K562 (cell line): ENCODE measurements around the gene ADGRG4. TPM values are rescaled to one million over a fixed set of nuclear protein-coding genes. Genes with fewer than 3 reads are reported as not detected.

Experiments
- HBP1 ChIP-seq: fragments of 450-650 bp; formaldehyde crosslinking; IDR thresholded peaks from 2 replicates; pipeline ENCODE4 v1.4.0; 2022; ENCODE audit warnings: missing genetic modification characterization
- MBD1 ChIP-seq: fragments of 250-450 bp; sonication (Bioruptor Pico); IDR thresholded peaks from 2 replicates; pipeline ENCODE4 v1.8.0; 2022; ENCODE audit warnings: inconsistent platforms
- PBX2 ChIP-seq, 2 experiments: IDR thresholded peaks in 1 of 2; conservative IDR thresholded peaks in 1 of 2; 2 replicates each; pipeline ENCODE4 v1.6.1; 2016; ENCODE audit warnings: low read depth in 2 of 2, mild to moderate bottlenecking in 1 of 2, missing compliant biosample characterization in 1 of 2, missing genetic modification characterization in 1 of 2, moderate library complexity in 1 of 2
- PHF8 ChIP-seq: fragments of 200-600 bp; sonication (generic); IDR thresholded peaks from 2 replicates; pipeline ENCODE4 v1.6.1; 2012; ENCODE audit warnings: mixed run types, mild to moderate bottlenecking, inconsistent platforms, low read length, moderate library complexity, borderline replicate concordance
- REST ChIP-seq, 2 experiments: fragments of 450-650 bp; formaldehyde crosslinking in 1 of 2; IDR thresholded peaks; 2 replicates each; pipeline versions ENCODE4 v1.4.0 to v1.6.1; 2014 to 2020; ENCODE audit warnings: mild to moderate bottlenecking in 2 of 2, borderline replicate concordance in 1 of 2, low read depth in 1 of 2
- TAF1 ChIP-seq: IDR thresholded peaks from 2 replicates; pipeline ENCODE4 v1.6.1; 2011; ENCODE audit warnings: mild to moderate bottlenecking, low read length, moderate library complexity; ENCODE audit not compliant: insufficient read depth, control insufficient read depth, severe bottlenecking; ENCODE audit errors: extremely low read depth
- ZNF253 ChIP-seq: fragments of 250-450 bp; sonication (Bioruptor Pico); conservative IDR thresholded peaks from 2 replicates; pipeline ENCODE4 v1.6.1; 2021; ENCODE audit warnings: mild to moderate bottlenecking
- polyA plus RNA-seq, 8 experiments: library from polyadenylated mRNA; depleted of rRNA in 4 of 8; stranded (reverse) in 5 of 8; unstranded in 3 of 8; fragments of >200 nt; fragmentation: Nextera tagmentation in 2 of 8; fragmentation: Illumina TruSeq in 1 of 8; extraction: Ambion mirVana in 2 of 8; extraction: Trizol in 1 of 8; gene quantifications; 2 replicates each; pipeline versions ENCODE4 v1.2.1 to v1.2.3, GENCODE V29; 2011 to 2014; ENCODE audit warnings: inconsistent platforms in 1 of 8, missing spikeins in 1 of 8
- total RNA-seq, 7 experiments: library from RNA; depleted of rRNA in 6 of 7; stranded (reverse); fragments of >200 nt in 6 of 7; fragmentation: Illumina TruSeq in 2 of 7; extraction: Trizol in 2 of 7; gene quantifications; 2 replicates each; pipeline versions ENCODE4 v1.2.1 to v1.2.3, GENCODE V29; 2011 to 2021; ENCODE audit warnings: low replicate concordance in 1 of 7

ADGRG4 gene
- total and polyA plus RNA-seq, 9 of the 15 experiments (the other 6 are each of a cell fraction or from before 2014, with no cell fraction given): not detected

GRCh38 chrX:136251041-136251991 is 49.4 kb upstream of the ADGRG4 start, which contains the start of gene MAP7D3 (continued):
- TF ChIP-seq REST (IDR thresholded peaks at IDR 0.05; ENCODE audit: borderline replicate concordance) (no peak), REST (CRISPR knock-in tag; IDR thresholded peaks at IDR 0.05; ENCODE audit: low read depth) (no peak), PHF8 (peak; percentile 64; the same call in 1 of the 2 replicates), TAF1 (peak; percentile 53), HBP1 (CRISPR knock-in tag) (no peak), PBX2 (CRISPR knock-in tag; IDR thresholded peaks at IDR 0.05; ENCODE audit: low read depth) (no peak), PBX2 (tag; conservative IDR thresholded peaks at IDR 0.05; ENCODE audit: low read depth) (0 out of 2 replicates have a peak, but pooled peaks have one; percentile 17), MBD1 (no peak), ZNF253 (no peak)
